IPS DF 4.7 (cell line): ENCODE data around the gene LZTR1.
"Not testable (repeated sequence)": the region's sequence is repeated elsewhere in the genome, so short reads cannot be mapped to it uniquely, and the experiment has no call there.

Experiments
- DNase-seq: peaks from one replicate; pipeline ENCODE4 v3.0.0-alpha.2; 2013; ENCODE audit warnings: low spot score; ENCODE audit errors: extremely low read depth

The LZTR1 gene

GRCh38 chr22:20981787-20982562, at the start of gene LZTR1:
Gene LZTR1, plus strand, starts transcription at chr22:20982297. Its CDS starts 75 bp downstream, at chr22:20982372.
- no peak for DNase-seq

GRCh38 chr22:20933910-20934309, 48.2 kb upstream of the LZTR1 start:
- DNase-seq: no peak

- DNase-seq: not testable (repeated sequence)
These were observed 47.0 kb upstream of the LZTR1 start for GRCh38 chr22:20935049-20935448.

- not testable (repeated sequence) for DNase-seq
These were observed 46.1 kb upstream of the LZTR1 start for GRCh38 chr22:20935780-20936539.

GRCh38 chr22:20937031-20937793, 44.9 kb upstream of the LZTR1 start:
- no peak for DNase-seq

- DNase-seq: no peak
These were observed 44.1 kb upstream of the LZTR1 start for GRCh38 chr22:20937794-20938671.

GRCh38 chr22:20939457-20940185, 42.5 kb upstream of the LZTR1 start:
- DNase-seq: not testable (repeated sequence)

GRCh38 chr22:20940186-20940651, 41.9 kb upstream of the LZTR1 start:
- no peak for DNase-seq

GRCh38 chr22:20940904-20941385, 41.2 kb upstream of the LZTR1 start:
- DNase-seq: no peak

GRCh38 chr22:20942203-20942902, 39.7 kb upstream of the LZTR1 start:
- not testable (repeated sequence) for DNase-seq

- DNase-seq: no peak
These were observed 38.8 kb upstream of the LZTR1 start for GRCh38 chr22:20943104-20943933.

- no peak for DNase-seq
These were observed 38.1 kb upstream of the LZTR1 start for GRCh38 chr22:20944042-20944441.

- DNase-seq: no peak
These were observed 36.5 kb upstream of the LZTR1 start for GRCh38 chr22:20945578-20945934.

- DNase-seq: no peak
These were observed 35.8 kb upstream of the LZTR1 start for GRCh38 chr22:20946080-20946986.

- DNase-seq: no peak
These were observed 35.1 kb upstream of the LZTR1 start for GRCh38 chr22:20946991-20947390.

GRCh38 chr22:20948450-20948849, 33.6 kb upstream of the LZTR1 start:
- DNase-seq: no peak

- no peak for DNase-seq
These were observed 33.1 kb upstream of the LZTR1 start for GRCh38 chr22:20948989-20949388.
